Large intestine (tissue), 3 donors: ENCODE data around the gene SLC22A31. TPM values are rescaled to one million over a fixed set of nuclear protein-coding genes. Genes with fewer than 3 reads are reported as not detected.

Source experiments
- DNase-seq, 2 donors: peaks; one replicate each; pipeline versions ENCODE4 v3.0.0 to v3.0.0-alpha.2; 2013
- H3K27ac ChIP-seq: one replicate; pipeline ENCODE4 v1.5.1; 2013; ENCODE audit warnings: low read length
- H3K27me3 ChIP-seq: 2 replicates; pipeline ENCODE4 v1.6.1; 2013; ENCODE audit warnings: low read length; ENCODE audit not compliant: control insufficient read depth, insufficient read depth
- H3K36me3 ChIP-seq: 2 replicates; pipeline ENCODE4 v1.6.1; 2013; ENCODE audit warnings: low read length; ENCODE audit not compliant: control insufficient read depth, insufficient read depth
- H3K4me1 ChIP-seq: one replicate; pipeline ENCODE4 v1.6.1; 2013; ENCODE audit warnings: low read length; ENCODE audit not compliant: control insufficient read depth, insufficient read depth
- H3K4me3 ChIP-seq: one replicate; pipeline ENCODE4 v1.5.1; 2013; ENCODE audit warnings: low read length
- H3K9me3 ChIP-seq: one replicate; pipeline ENCODE4 v1.6.1; 2013; ENCODE audit warnings: mild to moderate bottlenecking, low read depth, low read length, moderate library complexity; ENCODE audit not compliant: control insufficient read depth
- WGBS: methylation state at CpG from one replicate; pipeline ENCODE4 v1.1.5; 2013; ENCODE audit warnings: low lambda C conversion rate; ENCODE audit not compliant: insufficient coverage; 5-methylcytosine and 5-hydroxymethylcytosine counted together
- polyA plus RNA-seq: library from polyadenylated mRNA; unstranded; fragments of 120-200 nt; gene quantifications from one replicate; pipeline ENCODE4 v1.2.1, GENCODE V29; 2013

The SLC22A31 gene
- polyA plus RNA-seq, 1 donor, result 8.8 TPM

DNA sequence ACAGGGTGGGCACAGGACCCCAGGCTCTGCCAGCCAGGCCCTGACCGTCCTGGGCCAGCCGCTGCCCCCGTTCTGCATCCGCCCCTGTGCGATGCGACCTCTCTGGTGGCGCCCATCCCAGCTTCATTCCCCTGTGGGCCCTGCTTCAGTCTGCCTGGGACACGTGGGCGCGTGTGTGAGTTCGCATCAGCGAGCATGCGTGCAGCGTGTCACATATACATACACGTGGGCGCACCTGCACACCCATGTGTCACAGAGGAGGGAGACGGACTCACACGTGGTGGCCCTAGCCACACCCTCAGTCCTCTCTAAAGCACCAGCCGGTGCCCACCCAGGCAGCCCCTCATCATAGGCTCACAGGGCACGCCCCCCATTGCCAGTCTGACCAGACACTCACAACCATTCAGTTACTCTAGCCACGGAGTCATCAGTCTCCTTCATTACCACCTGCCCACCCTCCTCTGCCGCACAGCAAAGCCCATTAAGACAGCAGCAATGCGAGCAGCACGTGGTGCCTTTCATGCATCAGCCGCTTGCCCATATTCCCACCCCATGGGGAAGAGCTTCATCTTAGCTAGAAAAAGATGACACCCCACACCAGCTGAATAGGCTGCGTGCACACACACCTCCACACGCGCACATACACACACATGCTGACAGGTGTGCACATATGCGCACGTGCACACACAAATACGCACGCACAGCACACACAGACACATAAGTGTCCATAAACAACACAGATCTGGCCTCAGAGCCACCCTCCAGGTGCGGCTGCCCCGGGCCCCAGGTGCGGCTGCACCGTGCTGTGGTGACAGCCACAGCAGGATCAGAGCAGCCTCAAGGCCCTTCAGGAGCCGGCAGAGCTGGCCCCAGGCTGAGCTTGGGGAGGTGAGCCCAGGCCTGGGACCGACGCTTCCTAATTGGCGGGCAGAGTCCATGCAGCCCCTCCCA is 38.3 kb downstream of the SLC22A31 start:
- WGBS, result no CpG with 5 or more reads among the region's 40 CpGs
- H3K27me3 ChIP-seq, result no peaks in the 10 kb centered on the region

DNA sequence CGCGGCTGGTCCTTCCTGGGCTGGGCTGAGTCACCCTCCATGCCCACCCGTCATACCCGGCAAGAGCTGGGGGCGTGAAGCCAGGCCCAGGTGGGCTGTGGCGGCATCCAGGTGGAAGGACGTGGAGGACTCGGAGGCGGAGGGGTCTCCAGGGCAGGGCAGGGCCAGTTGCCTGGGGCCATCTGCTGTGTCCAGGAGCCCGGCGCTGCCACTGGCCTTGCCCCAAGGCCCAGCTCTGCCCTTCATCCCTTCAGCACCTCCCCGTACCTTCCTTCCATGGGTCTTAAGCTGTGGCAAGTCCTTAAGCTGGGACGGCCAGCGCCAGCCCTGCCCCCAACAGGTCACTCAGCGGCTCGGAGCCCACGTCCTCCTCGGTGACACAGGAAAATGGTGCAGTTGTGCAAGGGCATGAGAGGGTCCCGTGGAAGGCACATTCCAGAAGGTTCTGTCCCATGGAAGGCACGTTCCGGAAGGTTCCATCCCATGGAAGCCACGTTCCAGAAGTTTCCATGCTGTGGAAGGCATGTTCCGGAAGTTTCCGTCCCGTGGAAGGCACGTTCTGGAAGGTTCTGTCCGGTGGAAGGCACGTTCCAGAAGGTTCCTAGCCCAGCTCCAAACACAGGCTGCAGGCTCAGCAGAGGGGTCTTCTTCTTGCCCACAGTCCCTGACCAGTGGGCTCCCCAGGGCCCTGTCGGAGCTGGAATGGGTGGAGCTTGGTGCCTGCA is 39.2 kb downstream of the SLC22A31 start:
- no peak for DNase-seq
- no peaks in the 10 kb centered on the region for H3K4me1 ChIP-seq
- no peaks in the 10 kb centered on the region for H3K36me3 ChIP-seq
- H3K9me3 ChIP-seq, result peaks cover 10% of the 10 kb centered on the region
- WGBS, result no CpG with 5 or more reads among the region's 29 CpGs
- H3K27me3 ChIP-seq, result no peaks in the 10 kb centered on the region
- no peak overlapping the region for H3K4me3 ChIP-seq
- no peak overlapping the region for H3K27ac ChIP-seq

More for the DNA sequence above, 38.3 kb downstream of the SLC22A31 start:
- no peak overlapping the region for H3K4me3 ChIP-seq
- peaks cover under 1% of the 10 kb centered on the region for H3K4me1 ChIP-seq
- H3K9me3 ChIP-seq, result peaks cover 10% of the 10 kb centered on the region
- no peak for DNase-seq
- no peaks in the 10 kb centered on the region for H3K36me3 ChIP-seq
- no peak overlapping the region for H3K27ac ChIP-seq

GRCh38 chr16:89159850-89160354 is 40.4 kb downstream of the SLC22A31 start:
- no peaks in the 10 kb centered on the region for H3K4me1 ChIP-seq
- WGBS, result no CpG with 5 or more reads among the region's 20 CpGs
- H3K36me3 ChIP-seq, result no peaks in the 10 kb centered on the region
- no peak for DNase-seq
- no peak overlapping the region for H3K4me3 ChIP-seq
- H3K9me3 ChIP-seq, result peaks cover 10% of the 10 kb centered on the region
- H3K27ac ChIP-seq, result no peak overlapping the region
- H3K27me3 ChIP-seq, result no peaks in the 10 kb centered on the region

DNA sequence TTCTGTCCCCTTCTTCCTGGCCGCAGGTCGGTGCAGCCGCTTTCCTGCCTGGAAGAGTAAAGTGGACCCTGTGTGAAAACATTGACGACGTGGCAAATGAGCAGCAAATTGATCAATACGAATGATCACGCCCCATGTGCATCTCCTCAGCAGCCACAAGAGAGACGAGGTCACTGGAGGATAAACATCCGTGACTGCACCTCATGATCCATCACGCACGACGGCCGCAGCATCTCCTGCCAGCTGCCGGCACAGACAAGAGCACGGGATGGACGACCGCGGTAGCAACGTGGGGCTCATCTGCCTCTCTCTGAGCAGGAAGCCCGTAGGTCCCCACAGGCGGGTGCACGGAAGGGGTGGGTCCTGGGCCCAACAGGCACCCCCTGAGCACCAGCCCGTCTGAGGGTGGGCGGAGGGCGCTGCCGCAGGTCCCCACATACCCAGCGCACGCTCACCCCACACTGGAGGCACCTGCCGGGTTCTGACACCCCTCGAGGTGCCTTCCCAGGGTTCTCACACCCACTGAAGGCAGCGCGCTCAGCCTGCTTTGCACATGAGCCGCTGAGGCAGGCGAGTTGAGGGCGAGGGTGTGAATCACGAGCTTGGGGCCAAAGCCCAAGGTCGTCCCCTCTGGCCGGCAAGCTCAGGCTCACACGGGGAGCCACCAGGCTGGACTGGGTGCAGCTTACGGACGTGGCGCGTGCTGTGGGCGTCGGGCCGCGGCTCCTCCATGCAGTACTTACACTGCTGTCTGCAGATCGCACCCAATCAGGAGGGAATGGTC is 41.1 kb downstream of the SLC22A31 start:
- H3K9me3 ChIP-seq, result peaks cover 13% of the 10 kb centered on the region
- no peaks in the 10 kb centered on the region for H3K4me1 ChIP-seq
- H3K4me3 ChIP-seq, result no peak overlapping the region
- H3K27ac ChIP-seq, result no peak overlapping the region
- H3K36me3 ChIP-seq, result no peaks in the 10 kb centered on the region
- no peak for DNase-seq
- no peaks in the 10 kb centered on the region for H3K27me3 ChIP-seq
- no CpG with 5 or more reads among the region's 48 CpGs for WGBS

GRCh38 chr16:89157778-89158177 is 42.6 kb downstream of the SLC22A31 start:
- no peak for DNase-seq

DNA sequence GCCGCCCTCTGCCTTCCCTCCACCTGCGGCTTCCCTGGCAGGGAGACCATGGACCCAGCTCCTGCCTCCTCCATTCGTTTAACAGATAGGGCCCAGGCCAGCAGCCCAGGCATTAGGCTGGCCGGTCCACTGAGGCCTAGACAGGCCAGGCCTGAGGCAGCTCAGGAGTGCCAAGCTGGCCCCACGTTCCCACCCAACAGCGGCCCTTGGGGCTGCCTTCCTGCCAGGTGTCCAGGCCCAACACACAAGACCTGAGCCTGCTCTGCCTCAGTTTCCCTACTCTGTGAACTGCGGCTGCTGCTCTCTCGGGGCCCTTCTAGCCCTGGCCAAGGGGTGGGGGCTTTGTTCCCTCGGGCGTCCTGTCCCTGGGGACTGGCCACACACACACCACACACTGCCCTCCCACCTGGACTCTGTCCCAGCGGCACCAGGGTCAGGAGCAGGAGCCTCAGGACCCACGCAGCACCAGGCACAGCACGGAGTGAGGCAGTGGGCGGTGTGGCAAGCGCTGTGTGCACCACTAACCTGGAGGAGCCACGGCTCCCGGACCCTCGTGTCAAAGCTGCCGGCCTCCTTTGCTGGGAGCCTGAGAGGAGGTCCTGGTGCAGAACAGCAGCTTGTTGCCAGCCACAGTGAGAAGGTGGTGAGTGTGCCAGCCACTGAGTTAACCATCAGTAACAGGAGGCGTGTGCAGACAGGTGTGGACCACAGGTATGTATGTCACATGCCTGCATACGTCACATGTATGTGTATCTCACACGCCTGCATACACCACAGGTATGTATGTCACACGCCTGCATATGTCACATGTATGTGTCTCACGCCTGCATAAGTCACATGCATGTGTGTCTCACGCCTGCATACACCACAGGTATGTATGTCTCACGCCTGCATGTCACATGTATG is 43.3 kb downstream of the SLC22A31 start:
- DNase-seq, result no peak
- Histone ChIP-seq H3K4me1 (no peaks in the 10 kb centered on the region), H3K36me3 (peaks cover 1% of the 10 kb centered on the region), H3K4me3 (no peak overlapping the region), H3K9me3 (peaks cover 23% of the 10 kb centered on the region), H3K27me3 (no peaks in the 10 kb centered on the region), H3K27ac (no peak overlapping the region)
- no CpG with 5 or more reads among the region's 26 CpGs for WGBS

More at GRCh38 chr16:89157778-89158177, 42.6 kb downstream of the SLC22A31 start:
- H3K4me3 ChIP-seq, result no peak overlapping the region
- H3K27ac ChIP-seq, result no peak overlapping the region
- H3K27me3 ChIP-seq, result no peaks in the 10 kb centered on the region
- WGBS, result no CpG with 5 or more reads among the region's 12 CpGs
- no peaks in the 10 kb centered on the region for H3K4me1 ChIP-seq
- peaks cover 22% of the 10 kb centered on the region for H3K9me3 ChIP-seq
- no peaks in the 10 kb centered on the region for H3K36me3 ChIP-seq

GRCh38 chr16:89155851-89156739 is 44.2 kb downstream of the SLC22A31 start:
- DNase-seq, result no peak
- WGBS, result no CpG with 5 or more reads among the region's 24 CpGs
- H3K27ac ChIP-seq, result no peak overlapping the region
- H3K4me1 ChIP-seq, result no peaks in the 10 kb centered on the region
- H3K27me3 ChIP-seq, result no peaks in the 10 kb centered on the region
- H3K4me3 ChIP-seq, result no peak overlapping the region
- H3K36me3 ChIP-seq, result peaks cover 3% of the 10 kb centered on the region
- peaks cover 23% of the 10 kb centered on the region for H3K9me3 ChIP-seq

DNA sequence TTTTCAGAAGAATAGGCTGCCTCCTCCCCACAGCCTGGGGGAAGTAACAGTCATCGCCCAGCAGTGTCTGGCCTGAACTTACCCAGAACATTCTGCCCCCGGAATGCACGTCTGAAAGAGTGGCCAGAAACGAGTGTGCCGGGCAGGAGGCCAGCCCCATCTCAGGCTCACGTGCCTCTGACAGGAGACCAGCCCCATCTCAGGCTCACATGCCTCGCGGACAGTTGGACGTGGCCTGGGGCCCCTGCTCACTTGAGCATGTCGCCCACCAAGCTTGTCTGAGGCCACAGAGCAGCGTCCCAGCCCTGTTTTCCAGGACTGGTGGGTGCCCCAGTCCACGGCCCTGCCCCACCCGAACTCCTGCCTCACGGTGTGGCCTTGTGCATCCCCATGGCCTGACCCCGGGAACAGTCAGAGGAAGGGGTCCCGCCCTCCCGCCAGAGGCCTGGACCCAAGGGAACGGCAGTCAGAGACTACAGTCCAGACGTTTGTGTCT is 45.1 kb downstream of the SLC22A31 start:
- no peaks in the 10 kb centered on the region for H3K27me3 ChIP-seq
- H3K36me3 ChIP-seq, result peaks cover 11% of the 10 kb centered on the region
- no peaks in the 10 kb centered on the region for H3K4me1 ChIP-seq
- DNase-seq, result peak in 1 of 2 donors; percentile 13
- H3K9me3 ChIP-seq, result peaks cover 27% of the 10 kb centered on the region
- WGBS, result no CpG with 5 or more reads among the region's 19 CpGs
- H3K4me3 ChIP-seq, result no peak overlapping the region
- no peak overlapping the region for H3K27ac ChIP-seq
